Fibroblast of skin of right biceps (primary cell): ENCODE data around the gene TMEM94.

ENCODE experiments used
- DNase-seq: peaks from one replicate; pipeline ENCODE4 v3.0.0-alpha.2; 2013

TMEM94 gene

DNA sequence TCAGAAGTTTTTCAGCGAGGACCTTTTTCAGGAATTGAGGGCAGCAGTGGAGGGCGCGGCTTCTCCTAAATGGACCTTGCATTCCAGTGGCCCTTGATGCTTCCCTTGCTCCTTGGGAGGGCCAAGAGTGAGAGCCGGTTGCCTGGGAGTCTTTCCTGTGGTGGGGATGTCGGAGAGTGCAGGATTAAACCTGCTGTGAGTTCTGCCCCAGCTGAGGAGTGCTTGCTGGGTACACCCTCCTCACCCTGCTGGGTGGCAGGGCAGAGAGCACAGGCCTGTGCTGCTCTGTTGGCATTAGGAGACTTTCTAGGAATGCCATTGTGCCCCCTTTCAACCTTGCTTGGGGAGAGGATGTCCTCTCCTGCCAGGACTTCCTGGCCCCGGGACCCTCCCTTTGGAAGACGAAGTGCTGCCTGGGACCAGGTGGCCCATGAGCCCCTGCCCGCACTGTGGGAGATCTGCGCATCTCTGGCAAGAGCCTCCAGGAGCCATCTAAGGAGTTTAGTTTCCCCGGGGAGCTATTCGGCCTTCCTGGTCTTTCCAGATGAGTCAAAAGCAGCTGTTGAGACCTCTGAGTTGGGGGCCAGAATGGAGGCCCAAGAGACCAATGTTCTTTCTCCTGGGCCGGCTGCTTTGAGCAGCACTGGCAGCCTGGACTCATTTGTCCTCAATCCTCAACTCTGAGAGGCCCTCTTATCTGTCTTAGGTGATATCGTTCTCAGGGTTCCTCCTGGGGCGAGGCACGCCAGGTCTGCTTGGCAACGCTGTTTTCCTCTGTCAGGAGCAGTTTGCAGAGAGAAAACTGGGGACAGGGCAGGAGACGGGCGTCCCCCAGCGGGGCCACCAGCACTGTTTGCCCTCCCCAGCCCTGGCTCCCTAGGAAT is 74.6 kb downstream of the TMEM94 start:
- no peak for DNase-seq

DNA sequence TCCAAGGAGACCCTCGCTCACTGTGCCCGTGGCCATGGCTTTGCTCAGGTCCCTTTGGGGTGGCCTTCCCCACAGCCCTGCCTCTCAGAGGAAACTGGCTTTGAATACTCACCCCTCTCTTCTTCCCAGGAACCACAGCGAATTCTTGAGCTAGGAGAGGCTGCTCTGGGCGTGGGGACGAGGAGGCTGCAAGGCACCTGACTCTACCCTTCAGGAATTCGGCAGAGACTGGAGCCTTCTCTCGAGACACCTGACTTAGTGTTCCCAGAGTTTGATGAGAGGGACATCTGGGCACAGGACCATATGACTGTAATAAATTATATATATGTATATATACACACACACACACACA is 75.3 kb downstream of the TMEM94 start:
- no peak for DNase-seq

DNA sequence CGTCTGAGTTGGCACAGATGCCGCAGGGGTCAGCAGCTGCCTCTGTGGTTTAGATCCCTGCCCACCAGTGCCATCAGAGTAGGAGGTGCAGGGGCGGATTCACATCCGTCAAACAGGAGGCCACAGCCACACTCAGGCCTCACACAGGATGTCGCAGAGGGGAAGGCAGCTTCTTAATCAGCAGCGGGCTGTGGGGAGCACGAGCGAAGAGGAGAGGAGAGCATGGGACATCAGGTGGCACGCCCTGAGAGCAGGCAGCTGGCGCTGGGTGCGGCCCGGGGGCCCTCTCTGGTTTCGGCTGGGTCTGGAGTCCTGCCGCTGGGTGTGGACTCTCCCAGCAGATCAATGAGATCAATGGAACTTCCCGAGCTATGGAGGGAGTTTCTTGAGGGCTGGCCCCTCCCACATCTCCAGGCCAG is 78.7 kb downstream of the TMEM94 start:
- no peak for DNase-seq

DNA sequence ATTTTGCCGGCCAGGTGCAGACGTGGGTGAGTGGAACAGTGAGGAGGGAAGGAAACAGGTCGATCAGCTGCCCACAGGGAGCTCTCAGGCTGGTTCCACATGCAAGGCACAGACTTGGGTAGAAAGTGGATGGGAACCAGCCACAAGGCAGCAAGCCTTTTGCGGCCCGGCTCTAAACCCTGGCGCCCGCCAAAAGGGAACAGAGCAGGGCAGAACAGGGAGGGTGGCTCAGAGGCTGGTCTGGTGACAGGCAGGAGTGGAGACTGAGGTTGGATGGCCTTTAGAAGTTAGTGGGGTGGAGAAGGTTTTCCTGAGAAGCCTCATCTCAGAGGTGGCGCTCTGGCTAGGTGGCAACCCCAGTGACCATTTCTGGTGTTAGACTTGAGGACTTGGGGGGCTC is 79.4 kb downstream of the TMEM94 start:
- DNase-seq: no peak

DNA sequence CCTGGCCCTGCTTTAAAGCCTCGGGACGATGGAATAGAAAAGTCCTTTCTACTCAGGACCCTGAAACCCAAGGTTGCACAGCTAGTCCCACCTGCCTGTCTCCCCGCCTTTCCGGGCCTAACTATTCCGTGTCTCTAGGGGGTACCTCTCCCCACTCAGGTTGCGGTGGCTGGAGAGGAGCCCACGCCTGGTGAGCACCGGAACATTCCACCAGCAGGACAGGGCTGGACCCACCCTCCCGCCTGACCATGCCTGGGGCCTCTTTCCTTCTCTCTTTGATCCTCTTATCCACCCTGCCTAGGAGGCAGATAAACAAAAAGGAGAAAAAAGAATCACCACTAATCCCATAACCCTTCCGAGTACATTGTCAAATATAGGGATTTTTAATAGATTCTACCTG is 79.9 kb downstream of the TMEM94 start:
- DNase-seq: no peak

DNA sequence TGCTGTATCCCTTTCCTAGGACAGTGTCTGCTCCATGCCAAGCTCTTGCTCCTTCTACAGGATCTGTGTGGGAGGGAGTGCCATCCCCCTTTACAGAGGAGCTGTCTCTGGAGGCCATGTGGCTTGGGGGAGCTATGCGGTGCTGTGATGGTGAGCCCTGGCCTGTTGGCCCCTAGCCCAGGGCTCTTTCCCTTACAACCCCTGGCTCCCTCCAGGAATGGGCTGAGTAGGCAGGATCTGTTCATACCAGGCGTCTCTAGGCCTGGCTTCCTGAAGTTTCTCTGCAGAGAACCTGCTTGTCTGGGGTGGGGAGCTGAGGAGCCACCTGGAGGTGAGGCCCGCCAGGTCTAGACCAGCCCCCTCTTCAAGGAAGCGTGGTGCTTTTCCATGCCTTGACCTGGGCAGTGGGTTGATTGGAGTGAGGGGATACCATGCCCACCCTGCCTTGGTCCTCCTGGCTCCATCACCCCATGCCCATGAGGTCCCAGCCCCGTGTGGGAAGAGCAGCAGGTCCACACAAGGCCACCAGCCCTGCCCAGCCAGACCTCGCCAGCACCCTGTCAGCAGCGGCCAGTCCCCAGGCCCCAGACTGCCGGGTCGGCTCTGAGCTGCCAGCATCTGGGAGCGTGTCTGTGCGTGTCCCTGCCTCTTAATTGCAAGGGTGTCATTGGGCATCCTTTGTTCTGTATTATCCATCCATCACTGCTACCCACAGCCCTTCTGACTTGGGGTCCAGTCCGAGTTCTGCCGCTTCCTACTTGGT is 83.7 kb downstream of the TMEM94 start:
- DNase-seq: no peak

DNA sequence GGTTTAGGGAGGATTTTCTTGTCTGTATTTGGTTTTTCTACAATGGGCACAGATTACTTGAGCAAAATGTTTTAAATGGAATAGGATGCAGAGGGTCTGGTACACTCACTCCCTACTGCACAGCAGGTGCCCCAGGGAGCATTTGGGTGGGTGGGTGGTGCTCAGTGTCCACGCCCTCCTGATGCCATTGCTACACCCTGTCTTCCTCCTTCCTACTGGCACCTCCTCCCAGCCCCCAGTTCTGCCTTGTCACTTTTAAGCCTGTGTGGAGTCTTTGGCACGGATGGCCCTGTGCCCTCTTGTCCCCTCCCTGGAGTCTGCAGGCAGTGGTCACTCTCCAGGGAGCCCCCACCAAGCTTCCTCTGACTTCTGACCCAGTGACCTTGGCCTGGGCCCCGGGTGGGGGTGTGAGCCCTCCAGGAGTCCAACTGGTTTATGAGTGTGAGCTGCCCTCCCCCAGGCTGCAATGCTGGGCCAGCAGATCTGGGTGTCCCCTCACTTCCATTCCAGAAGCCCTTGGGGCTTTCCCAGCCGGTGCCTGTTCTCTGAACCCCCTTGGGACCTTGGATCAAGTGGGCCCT is 84.6 kb downstream of the TMEM94 start:
- no peak for DNase-seq

DNA sequence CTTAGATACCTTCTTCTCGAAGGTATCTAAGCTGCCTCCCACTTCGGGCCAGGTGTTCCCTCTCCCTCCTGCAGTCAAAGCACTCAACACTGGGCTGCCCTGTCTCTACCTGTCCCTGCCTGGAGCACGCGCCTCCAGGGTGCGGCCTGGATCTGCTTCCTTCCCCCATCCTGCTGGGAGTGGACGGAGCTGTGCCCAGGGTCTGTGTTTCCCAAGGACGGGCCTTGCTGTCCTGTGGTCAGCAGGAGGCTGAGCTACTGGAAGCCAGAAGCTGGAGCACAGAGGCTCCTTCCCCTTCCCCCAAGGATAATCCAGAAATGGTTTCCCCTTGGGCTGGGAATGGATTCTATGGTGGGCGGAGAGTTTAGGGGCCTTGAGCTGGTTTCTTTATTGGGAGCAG is 85.8 kb downstream of the TMEM94 start:
- no peak for DNase-seq

DNA sequence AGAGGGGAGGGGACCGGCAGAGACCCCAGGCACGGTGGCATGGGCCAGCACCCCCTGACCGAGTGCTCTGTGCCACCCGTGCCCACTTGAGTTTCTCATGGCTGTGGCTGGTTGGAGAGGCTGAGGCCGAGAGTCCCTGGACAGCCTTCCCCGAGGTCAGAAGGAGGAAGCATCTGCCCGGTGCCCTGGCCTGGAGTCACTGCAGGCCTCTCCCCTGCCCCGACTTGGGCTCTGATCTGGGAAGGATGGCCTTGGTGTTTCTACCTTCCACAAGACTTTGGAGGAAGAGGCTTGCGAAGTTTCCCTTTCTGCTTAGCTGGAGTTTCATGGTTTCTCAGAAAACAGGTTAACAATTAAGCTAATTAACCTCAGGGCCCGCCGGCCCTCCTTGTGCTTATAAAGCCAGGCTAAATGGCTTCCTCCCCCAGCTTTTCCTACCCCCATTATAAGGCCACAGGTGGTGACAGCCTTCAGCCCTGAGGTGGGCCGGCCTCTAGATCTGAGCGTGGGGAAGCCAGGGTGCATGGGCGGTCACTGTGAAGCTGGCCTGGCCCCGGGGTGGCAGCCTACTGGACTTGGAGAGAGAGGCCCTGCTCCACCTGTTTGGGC is 86.4 kb downstream of the TMEM94 start:
- DNase-seq: no peak

DNA sequence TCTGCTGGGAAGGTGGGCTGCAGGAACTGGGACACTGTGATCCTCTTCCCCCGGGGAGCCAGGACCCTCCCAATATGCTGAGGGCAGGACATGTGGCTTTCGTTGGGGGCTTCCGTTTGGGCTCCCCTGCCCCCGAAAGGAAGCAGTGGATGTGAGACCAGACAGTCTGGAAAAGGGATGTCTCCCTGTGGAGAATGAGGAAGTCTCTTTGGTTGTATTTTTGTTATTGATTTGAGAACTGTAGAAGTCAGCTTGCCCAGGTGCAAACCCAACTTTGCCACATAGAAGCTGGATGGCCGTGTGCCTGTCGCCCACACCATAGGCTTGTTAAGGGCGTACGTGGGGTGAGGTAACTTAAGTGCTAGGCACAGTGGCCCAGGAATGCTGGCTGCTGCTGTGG is 87.8 kb downstream of the TMEM94 start:
- no peak for DNase-seq

DNA sequence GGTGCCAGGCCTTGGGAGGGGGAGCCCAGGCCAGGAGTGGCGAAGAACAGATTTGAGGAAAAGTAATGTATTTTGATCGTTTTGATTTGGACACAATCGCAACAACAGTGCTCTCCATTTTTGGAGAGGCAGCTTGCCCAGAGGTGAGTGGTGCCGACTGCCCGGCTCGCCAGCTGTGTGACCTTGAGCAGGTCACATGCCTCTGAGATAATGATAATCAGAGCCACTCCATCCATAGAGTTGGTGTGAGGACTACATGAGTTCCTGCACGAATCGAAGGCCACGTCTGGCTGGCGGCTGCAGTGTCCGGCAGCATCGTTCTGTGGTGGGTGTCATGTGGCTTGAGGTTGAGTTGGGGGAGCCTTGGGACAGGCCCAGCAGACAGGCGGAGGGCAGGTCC is 89.7 kb downstream of the TMEM94 start:
- DNase-seq: no peak

DNA sequence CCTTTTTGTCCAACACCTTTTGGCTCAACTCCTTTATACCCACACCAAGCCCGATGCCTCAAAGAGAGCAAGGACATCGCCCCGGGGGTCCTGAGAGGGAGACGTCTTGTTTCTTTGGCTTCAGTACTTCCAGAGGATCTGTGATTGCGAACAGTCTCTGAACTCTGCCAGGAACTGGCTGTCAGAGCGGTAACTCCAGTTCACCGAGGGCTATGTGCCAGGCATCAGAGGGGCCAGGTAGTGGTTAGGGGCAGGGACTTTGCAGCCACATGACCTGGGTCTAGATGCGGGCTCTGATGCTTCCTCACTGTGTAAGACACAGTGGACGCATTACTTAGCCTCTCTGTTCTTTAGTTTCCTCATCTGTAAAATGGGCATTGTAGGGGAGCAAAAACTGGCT is 90.7 kb downstream of the TMEM94 start:
- DNase-seq: no peak

DNA sequence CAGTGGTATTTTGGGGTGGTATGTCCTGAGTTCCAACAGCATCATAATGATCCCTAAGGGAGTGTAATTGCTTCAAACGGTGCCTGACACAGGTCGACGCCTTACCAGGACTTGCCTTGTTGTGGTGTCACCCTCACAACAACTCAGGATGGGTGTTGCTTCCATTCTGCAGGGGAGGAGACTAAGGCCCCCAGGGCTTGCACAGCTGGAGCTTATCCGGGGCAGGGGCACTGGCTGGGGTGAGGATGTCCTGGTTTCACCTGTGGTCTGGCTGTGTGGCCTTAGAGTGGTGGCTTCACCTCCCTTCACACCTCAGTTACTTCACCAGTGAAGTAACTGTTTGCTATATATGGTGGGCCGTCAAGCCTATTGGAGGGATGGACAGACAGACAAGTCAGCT is 92.4 kb downstream of the TMEM94 start:
- DNase-seq: no peak
